ENCODE results near the gene VARS1.
"Not testable (repeated sequence)": the region's sequence is repeated elsewhere in the genome, so short reads cannot be mapped to it uniquely, and the experiment has no call there.

Gene VARS1

DNA sequence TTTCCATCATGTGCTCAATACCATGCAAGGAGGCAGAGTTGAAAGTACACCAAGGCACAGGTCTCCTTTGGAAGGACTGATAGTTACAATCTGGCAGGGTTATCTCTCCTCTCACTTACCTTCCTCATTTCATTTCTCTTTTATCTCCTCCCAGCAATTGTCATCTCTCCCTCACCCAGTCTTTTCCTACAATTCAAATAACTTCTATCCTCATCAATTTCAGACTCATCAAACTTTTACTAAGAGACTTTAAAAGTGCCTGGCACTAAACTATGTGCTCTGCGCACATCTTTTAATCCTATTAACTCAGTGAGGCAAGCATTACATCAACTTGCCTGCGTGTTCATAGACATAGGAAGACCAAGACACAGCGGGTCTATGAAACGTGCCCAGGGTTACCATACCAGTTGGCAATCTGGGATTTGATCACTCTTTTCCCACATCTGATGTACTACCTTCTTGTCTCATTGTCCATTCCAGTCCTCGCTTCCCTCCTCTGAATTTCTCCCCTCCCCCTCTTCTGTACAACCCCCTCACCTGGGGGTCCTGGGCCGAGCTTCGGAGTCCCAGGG, 1.2 kb downstream of the VARS1 start:
- DNase-seq (ENCODE audit: low read depth): no peak

DNA sequence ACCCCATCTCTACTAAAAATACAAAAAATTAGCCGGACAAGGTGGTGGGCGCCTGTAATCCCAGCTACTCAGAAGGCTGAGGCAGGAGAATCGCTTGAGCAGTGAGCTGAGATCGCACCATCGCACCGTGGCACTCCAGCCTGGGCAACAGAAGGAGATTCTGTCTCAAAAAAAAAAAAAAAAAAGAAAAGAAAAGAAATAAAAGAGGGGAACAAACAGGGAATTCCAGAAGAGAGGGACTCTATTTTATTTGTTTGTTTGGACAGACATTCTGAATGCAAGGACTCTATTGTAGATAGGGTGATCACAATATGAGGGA, 1.7 kb downstream of the VARS1 start:
- not testable (repeated sequence) for DNase-seq (ENCODE audit: low read depth)

DNA sequence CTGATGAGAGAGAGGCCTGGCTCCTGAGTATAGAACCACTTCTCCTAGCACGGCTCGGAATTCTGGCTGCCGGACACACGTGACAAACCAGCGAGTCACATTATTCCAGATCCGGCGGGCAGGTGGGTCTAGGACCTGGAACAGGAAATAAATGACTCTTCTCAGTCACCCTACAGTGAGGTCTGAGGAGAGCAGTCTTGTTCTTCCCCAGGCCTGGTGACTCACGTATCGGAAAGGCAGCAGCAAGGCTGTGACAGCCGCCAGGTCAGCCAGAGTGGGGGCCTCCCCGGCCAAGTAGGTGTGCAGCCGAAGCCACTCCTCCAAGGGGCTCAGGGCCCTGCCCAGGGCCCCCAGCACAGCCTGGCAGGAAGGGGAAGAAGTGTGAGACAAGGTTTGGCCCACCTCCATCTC, 2.8 kb downstream of the VARS1 start:
- no peak for DNase-seq (ENCODE audit: low read depth)

DNA sequence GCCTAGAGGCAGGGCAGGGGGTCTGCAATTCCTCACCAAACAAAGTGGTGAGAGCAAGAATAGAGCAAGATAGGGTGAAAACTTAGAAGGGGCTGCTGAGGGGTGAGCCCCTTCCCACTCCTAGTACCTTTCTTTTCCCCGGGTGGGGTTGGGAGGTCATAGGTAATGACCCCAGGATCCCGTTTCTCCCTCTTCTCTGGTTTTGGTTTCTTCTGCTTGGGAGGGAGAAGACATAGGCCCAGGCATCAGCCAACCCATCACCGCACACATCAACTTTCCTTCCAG, 3.5 kb downstream of the VARS1 start:
- DNase-seq (ENCODE audit: low read depth): no peak

DNA sequence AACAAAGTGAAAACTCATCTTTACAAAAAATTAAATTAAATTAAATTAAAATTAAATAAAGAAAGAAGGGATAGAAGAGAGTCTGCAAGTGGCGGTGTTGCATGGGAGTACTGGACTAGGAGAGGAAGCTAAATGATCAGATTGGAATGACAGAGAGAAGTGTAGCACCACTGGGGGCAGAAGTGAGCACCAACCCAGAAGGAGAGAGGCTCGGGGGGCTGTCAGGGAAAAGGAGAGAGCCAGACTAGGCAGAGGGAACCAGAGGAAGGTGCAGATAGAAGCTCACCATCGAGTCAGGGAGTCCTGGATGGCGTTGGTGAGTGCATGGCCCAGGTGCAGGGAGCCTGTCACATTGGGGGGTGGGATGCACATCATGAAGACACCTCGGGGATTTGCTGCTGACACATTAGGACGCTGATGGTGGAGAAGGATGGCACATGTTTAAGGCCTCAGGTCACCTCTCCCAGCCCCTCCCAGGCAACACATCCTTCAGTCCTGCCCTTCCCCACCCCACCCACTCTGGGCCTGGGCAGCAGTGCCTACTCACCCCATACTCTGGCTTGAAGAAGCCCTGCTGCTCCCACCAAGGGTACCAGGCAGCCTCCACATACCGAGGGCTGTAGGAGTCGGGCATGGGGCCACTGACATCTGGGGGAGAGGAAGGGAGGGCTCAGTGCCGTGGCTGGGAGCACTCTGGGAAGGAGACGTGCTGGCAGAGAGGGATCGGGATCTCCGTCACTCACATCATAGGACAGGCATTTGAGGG, 4.0 kb downstream of the VARS1 start:
- DNase-seq (ENCODE audit: low read depth): no peak

DNA sequence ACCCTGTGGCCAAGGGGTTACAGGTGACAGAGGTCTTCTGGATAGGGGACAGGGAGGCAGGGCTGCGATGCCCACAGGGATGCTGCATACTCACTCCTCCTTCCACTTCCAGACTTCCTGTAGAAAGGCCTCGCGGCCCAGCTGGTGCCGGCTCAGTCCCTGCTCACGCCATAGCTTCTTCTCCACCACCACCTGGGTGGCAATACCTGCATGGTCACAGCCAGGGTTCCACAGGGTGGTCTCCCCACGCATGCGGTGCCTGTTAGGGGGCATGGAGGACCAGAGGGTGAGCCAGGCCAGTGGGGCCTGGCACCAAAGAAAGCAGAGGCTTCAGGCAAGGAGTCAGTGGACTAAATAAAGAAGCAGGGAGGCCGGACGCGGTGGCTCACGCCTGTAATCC, 10.1 kb downstream of the VARS1 start:
- no peak for DNase-seq (ENCODE audit: low read depth)

DNA sequence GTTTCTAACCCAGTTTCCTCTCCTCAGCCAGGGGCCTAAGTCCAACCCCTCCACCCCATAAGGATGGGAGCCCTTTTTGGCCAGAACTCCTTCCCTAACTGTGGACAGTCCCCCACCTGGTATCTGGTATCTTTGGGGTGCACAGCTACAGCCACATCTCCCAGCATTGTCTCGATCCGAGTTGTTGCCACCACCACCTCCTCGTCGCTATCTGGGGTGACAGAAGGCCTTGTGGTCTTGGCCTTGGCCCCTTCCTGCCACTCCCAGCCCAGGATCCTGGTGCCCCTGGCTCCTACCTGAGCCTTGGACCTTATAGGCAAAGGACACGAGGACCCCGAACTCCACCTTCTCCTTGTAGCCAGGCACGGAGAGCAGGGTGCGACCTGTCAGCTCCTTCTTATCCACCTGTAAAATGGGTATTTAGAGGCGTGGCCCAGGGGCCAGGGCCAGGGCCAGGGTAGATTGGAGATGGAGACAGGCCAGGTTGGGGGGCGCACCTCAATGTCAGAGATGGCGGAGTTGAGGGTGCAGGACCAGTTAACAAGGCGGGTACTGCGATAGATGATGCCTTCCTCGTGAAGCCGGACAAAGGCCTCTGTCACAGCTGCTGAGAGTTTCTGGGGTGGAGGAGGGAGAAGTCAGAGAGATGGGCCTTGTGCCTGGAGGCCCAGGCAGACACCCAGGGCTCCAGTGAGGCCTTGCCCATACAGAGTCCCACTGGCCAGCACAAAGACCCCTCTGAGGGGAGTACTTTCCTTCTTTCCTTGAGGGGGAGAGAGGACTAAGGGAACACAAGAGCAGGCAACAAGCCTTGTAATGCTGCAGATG, 11.2 kb downstream of the VARS1 start:
- DNase-seq (ENCODE audit: low read depth): no peak

DNA sequence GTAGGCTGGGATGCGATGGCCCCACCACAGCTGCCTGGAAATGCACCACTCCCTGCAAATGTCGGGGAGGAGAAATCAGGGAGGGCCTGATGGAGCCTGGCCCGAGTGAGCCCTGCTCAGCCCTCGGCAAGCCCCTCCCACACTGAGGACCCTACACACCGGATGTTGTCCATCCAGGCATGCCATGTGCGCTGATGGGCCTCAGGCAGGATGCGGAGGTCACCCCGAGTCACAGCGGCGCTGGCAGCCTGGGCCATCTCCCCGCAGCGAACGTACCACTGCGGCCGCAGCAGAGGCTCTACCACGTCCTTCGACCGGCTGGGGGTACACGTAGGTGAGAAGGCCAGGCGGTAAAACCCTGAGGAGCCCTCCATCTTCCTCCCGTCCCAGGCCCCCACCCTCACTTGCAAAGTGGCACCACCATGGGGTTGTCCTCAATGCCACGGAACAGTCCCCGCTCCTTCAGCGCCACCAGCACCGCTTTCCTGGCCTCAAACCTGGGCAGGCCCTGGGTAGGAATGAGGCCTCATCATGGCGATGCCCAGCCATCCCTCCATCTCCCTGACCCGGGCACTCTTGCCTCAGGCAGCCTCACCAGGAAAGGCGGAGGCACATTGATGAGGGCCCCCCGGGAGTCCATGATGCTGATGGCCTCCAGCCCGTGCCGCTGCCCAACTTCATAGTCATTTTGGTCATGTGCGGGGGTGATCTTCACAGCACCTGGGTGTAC, 13.3 kb downstream of the VARS1 start:
- DNase-seq (ENCODE audit: low read depth): no peak

DNA sequence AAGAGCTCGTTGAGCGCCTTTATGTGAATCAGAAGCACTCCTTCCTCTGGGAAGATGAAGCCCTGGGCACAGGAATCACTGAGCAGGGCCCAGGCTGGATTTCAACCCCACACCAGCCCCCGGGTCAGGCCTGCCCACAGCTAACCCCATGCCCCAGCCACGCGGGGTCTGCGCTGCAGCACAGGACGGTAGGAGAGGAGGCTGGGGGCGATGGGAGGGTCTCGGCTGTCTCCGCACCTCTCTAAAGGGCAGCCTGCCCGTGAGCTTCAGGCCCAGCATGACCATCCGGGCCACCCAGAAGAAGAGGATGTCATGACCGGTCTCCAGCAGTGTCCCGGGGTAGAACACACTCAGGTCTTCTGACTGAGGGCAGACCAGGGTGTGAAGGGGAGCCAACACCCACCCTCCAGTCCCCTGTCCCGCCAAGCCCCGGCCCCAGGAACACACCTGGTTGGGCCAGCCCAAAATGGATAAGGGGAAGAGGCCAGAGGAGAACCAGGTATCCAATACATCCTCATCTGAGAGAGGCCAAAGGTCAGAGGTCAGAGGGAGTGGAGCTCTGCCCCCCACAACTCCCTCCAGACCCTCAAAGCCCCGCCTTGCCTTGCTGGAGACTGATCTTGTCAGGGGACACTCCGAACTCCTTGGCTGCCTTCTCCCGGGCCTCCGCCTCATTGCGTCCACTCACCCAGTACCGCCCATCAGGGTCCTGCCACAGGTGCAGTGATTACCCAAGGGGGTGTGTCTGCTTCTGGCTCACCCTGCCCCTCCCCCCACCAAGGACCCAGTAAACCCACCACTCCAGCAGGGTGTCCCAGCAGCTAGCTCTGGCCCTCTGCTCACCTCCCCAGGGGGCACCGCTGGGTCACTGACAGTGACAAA, 14.1 kb downstream of the VARS1 start:
- no peak for DNase-seq (ENCODE audit: low read depth)

DNA sequence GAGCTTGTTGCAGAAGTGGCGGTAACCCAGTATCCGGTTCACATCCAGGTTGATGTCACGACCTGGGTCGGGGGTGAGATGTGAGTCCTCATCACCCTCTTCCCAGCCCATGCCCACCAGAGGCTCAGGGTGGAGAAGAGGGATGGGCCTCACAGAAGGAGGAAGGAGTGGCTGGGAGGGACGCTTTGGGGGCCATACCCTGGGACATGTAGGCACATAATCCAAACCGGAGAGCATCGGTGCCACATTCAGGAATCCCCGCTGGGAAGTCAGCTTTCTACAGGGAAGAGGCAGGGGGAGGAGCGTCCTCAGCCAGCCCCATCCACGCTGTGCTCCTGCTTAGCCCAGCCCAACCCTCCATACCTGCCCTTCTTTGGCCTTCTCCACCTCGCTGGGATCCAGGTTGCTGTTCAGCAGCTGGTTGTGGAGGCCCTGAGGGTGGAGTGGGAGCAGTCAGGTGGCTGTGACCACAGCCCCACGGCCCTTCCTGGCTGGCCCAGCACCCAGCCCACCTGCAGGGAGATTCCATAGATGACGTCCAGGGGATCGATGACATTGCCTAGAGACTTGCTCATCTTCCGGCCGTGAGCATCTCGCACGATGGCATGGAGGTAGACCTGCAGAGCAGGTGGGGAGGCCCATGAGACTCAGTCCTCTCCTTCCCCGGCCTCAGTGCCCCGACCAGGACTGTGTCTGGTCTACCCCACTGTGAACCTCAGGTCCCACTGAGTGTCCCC, 14.9 kb downstream of the VARS1 start:
- DNase-seq (ENCODE audit: low read depth): no peak

DNA sequence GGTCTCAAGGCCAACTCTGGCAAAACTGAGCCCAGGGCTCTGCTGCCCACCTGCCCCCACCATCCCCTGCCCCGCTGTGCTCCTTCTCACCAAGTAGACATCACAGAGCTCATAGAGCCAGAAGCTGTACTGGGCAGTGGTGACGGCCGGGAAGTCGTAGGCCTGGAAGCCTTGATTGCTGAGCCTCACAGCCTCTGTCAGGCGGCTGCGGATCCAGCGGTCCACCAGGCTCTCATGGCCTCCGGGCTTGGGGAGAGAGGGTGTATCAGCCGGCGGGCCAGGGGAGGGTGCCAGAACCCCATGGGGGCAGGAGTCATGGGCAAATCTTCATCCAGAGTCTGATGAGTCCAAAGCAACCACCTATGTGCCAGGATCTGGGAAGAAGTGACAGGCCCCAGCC, 15.6 kb downstream of the VARS1 start:
- no peak for DNase-seq (ENCODE audit: low read depth)

DNA sequence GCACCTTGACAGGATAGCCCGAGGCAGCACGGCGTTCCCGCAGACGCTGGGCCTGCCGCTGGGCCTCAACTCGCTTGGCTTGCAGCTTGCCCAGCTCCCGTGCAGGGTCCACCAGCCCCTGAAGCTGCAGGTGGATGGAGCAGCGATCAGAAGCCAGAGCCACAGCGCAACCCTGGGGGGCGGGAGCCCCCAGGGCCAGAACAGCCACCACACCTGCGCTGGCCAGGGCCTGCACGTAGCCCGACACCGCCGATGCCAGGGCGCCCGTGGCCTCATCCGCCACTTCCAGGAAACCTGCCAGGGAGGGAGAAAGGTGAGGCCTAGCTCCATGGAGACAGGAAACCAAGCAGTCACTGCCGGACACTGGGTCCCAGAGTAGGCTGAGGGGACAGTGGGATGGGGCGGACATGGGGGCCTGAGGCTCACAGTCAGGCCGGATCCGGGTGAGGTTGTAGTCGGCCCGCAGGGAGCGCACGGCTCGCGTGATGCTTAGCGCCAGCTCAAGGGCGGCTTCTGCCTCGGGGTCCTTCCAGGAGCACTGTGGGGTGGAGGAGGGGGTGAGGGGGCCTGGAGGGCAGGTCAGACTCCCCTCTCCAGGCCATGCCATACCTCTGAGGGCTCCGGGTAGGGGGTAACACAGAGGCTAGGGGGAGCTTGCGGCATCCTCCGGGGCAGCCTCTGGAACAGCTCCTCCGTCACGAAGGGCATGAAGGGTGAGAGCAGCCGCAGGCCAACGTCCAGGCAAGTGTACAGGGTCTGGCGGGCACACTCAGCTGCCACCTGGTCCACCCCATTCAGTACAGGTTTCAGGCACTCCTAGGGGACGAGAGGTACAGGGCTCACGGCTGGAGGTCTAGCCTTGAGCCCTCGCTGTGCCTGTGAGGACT, 16.3 kb downstream of the VARS1 start:
- DNase-seq (ENCODE audit: low read depth): no peak

DNA sequence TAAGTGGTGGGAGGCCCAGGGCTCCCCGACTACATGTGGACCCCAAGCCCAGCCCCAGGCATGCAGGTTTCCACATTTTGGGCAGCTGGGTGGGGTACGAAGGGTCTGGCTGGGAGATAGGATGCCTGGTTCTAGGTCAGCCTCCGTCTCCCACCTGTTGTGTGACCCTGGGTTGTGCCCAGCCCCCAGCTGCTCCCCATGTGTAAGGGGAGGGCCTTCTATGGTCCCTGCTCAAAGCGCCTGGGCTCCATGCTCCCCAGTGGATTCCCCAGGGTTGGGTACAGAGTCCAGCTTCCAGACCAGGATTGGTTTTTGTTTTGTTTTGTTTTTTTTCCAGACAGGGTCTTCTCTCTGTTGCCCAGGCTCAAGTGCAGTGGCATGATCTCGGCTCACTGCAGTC, 17.4 kb downstream of the VARS1 start:
- no peak for DNase-seq (ENCODE audit: low read depth)

DNA sequence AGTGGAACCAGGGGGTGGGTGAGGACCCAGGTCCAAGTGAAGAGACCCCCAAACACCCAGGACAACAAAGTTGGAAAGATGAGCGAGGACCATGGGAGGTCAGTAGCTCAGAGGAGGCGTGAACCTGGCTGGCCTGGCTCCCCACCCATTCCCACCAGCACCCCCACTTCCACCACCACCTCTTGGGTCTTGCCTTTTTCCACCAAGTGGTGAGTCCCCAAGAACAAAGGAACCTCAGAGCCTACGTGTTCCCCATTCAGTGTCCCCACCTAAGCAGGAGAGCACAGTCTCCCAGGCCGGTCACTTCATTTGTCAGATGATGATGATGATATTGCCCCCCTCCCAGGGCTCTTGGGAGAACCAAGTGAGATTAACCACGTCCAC, 17.9 kb downstream of the VARS1 start:
- DNase-seq (ENCODE audit: low read depth): no peak

DNA sequence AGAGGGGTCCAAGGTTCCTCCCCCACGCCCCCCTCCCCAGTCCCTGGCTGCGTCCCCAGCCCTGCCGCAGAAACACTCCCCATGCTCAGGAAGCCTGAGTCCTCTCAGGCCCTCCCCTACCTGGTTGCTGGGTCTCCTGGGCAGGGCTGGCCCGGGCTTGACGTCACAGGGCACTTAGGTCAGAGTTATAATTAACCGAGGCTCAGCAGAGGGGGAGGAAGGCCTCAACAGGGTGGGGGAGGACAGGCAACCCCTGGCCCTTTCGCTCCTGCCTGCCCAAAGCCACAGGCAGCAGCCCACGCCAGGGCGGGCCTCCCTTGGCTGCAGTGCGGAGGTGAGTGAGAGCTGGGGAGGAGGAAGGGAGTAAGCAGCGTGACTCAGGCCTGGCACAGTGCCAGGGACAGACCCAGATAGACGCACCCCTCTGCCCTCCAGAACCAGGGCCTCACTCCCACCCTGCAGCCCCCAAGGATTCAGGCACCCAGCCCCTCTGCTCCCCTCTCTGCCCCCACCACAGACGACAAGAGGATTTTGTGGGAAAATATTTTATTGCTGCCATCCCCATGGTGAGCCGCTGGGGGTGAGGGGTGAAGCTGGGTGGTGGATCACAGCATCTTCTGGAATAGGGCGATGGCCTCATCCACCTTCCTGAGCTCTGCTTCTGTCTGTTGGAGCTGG, 18.4 kb downstream of the VARS1 start, which contains the start of gene VWA7:
Gene VWA7, minus strand, starts transcription at position 340 of the 678 bp plus-strand sequence. CDS start 549 bp downstream, outside the sequence.
- DNase-seq (ENCODE audit: low read depth): no peak

DNA sequence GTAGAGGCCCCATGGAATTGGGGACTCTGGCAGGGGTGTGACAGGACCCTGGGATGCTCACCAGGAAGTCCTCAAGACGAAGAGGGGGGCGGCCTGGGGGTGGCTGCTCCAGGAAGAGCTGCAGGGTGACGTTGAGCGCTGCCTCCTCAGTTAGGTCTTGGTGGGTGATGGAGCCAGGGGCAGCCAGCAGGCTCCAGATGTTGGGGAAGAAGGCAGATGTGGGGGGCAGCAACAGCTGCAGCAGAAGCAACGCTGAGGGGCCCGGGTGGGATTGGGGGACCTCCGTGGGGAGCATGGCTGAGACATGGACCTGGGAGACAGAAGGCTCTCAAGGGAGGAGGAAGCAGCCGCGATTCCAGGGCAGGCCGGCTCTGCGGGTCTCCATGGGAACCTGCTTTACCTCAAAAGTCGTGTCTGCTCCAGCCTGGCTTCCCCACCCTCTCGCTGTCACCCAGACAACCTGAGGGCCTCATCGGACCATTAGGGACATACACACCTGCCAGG, 19.0 kb downstream of the VARS1 start:
- DNase-seq (ENCODE audit: low read depth): no peak

DNA sequence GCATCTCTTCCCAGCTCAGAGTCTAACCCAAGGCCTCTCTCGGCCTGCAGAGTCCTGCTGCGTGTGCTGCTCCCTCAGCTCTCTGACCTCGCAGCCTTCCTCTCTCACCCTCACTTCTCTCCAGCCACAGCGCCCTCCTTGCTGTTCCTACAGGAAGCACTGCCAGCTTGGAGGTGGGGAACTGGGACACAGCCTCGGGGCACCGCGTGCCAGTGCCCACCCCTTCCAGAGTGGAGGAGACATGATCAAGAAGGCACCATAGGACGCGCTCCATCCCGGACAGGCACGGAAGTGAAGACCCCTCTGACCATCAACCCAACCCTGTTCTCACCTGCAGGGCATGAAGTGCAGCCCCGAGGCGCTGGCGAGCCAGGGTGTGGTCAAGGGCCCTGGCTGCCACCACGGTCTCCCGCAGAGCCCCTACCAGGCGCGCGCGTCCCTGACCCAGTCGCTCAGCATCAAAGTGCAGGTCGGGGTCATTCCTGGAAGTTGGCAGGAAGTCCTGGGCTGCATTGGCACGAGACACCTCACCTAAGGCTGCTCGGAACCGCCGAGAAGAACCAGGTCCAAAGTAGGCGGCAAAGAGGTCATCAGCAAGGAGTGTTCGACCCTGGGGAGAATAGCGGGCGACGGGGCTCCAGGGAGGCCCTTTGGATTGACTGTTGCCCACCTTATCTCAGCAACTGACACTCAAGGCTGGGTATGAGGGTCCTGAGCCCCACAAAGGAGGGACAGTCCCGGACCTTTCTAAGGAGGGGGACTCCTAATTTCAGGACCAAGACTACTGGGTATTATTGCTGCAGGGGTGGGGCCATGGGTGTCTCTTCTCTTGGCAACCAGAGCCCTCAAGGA, 19.7 kb downstream of the VARS1 start:
- DNase-seq (ENCODE audit: low read depth): no peak

DNA sequence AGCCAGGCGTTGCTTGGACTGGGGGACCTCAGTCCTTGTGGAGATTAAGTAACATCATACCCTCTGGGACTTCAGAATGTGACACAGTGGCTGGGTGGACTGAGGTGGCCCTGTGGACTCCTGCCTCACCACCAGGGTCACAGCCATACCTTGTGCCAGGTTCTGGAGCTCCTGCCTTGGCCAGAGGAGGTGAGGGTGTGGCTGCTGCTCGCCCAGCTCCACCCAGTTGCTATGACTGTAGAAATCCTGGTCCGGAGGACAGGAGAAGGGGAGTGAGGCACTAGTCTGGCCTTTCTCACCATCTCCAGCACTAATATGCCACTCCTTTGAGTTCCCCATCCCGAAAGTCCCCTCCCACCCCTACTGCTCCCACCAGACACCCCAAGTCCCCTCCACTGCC, 20.4 kb downstream of the VARS1 start:
- no peak for DNase-seq (ENCODE audit: low read depth)

Data from non-pigmented ciliary epithelial cell (primary cell).